AG09319 (cell line): ENCODE data around the gene MASP2.
"Not testable (repeated sequence)": the region's sequence is repeated elsewhere in the genome, so short reads cannot be mapped to it uniquely, and the experiment has no call there.

Experiments used
- DNase-seq: peaks from one replicate; pipeline ENCODE4 v3.0.0-alpha.2; 2010; ENCODE audit warnings: low read depth; ENCODE audit errors: extremely low read depth
- TF ChIP-seq, protein P1 (sequence below): IDR thresholded peaks from 2 replicates; pipeline ENCODE4 v1.5.1; 2011; ENCODE audit warnings: low read depth, mild to moderate bottlenecking, inconsistent platforms, low read length, moderate library complexity

The MASP2 gene

GRCh38 chr1:11068600-11069473 is 21.8 kb upstream of the MASP2 start:
- no peak for DNase-seq
- TF ChIP-seq, protein P1, sequence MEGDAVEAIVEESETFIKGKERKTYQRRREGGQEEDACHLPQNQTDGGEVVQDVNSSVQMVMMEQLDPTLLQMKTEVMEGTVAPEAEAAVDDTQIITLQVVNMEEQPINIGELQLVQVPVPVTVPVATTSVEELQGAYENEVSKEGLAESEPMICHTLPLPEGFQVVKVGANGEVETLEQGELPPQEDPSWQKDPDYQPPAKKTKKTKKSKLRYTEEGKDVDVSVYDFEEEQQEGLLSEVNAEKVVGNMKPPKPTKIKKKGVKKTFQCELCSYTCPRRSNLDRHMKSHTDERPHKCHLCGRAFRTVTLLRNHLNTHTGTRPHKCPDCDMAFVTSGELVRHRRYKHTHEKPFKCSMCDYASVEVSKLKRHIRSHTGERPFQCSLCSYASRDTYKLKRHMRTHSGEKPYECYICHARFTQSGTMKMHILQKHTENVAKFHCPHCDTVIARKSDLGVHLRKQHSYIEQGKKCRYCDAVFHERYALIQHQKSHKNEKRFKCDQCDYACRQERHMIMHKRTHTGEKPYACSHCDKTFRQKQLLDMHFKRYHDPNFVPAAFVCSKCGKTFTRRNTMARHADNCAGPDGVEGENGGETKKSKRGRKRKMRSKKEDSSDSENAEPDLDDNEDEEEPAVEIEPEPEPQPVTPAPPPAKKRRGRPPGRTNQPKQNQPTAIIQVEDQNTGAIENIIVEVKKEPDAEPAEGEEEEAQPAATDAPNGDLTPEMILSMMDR, result no peak

GRCh38 chr1:11067716-11068599 is 20.9 kb upstream of the MASP2 start:
- TF ChIP-seq, protein P1, result no peak
- DNase-seq, result no peak

DNA sequence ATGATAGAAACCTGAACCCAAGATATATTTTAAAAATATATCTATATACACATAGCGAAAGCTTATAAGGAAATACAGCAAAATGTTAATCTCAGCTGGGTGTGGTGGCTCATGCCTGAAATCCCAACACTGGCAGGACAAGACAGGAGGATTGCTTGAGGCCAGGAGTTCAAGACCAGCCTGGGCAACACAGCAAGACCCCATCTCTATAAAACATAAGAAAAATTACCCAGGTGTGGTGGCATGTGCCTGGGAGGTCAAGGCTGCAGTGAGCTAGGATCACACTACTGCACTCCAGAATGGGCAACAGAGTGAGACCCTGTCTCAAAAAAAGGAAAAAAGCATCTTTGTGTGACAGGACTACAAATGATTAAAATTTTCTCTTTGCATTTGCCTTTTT is 18.8 kb upstream of the MASP2 start:
- DNase-seq, result no peak
- TF ChIP-seq, protein P1, result no peak

DNA sequence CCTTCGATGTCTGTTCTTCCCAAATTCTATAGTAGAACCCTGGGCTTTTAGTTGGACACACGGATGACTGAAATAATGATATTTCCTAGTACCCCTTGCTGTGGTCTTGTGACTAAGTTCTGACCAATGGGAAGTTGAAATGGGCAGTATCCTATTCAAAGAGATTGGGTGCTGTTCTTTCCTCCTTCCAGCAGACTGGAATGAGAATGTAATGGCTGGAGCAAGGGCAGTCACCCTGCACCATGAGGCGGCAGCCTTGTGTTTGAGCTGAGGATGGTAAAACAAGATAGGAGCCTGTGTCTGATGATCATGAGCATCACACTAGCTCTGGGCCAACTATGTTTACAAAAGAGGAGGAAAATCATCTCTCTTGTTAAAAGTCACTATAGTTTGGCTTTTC is 17.9 kb upstream of the MASP2 start:
- DNase-seq, result no peak
- TF ChIP-seq, protein P1, result no peak

GRCh38 chr1:11063937-11064537 is 17.0 kb upstream of the MASP2 start:
- not testable (repeated sequence) for DNase-seq

GRCh38 chr1:11062965-11063401 is 15.9 kb upstream of the MASP2 start:
- TF ChIP-seq, protein P1, result no peak
- no peak for DNase-seq

- no peak for DNase-seq
- TF ChIP-seq, protein P1, result no peak
Measured at GRCh38 chr1:11061652-11062365, 14.8 kb upstream of the MASP2 start.
